ENCODE data around the gene CFTR.

GRCh38 chr7:117682681-117683385, 203.0 kb downstream of the CFTR start:
- TF ChIP-seq POLR2A (IDR thresholded peaks at IDR 0.05) (no peak), CTCF (IDR thresholded peaks at IDR 0.05) (no peak)
